Heart left ventricle (tissue), 13 donors: ENCODE data around the gene TPSB2.

Experiments used
- POLR2A ChIP-seq, 2 donors: fragments of 450-650 bp; IDR thresholded peaks; one replicate each; pipeline ENCODE4 v1.6.1; 2017; ENCODE audit warnings: antibody characterized with exemption in 2 of 2, mild to moderate bottlenecking in 2 of 2, moderate library complexity in 2 of 2
- TF ChIP-seq, protein P1 (sequence below), 12 donors: fragments of 200-600 bp; sonication (generic) in 4 of 12; IDR thresholded peaks; one replicate each; pipeline versions ENCODE4 v1.5.0 to v1.8.0; 2018 to 2022; ENCODE audit warnings: antibody characterized with exemption in 12 of 12, mild to moderate bottlenecking in 5 of 12
- donor health status: ischemic (EF 13 %, LVEDD 7.1; RV severe dilation, severe dysfunction).
- donor health status: DM: no; HTN: yes; CAD: no.
- donor health status: DM: no; HTN: no; CAD: no.
- donor health status: ischemic (EF 25% LVEDD 6.9; RV normal size, moderate dysfunction).
- donor health status: ischemic (EF 25% LVEDD 5.7; RV mildly dilated, moderate dysfunction).
- donor health status: ischemic (EF 35%, LVEDD 5.7; RV mildly dilated, moderate dysfunction).
- donor health status: nonischemic (EF 11% LVEDD 7.7; RV severe dilation, severe dysfunction).
- donor health status: DM: yes; HTN: yes; CAD: no.
- donor health status: PGD.
- donor health status: ischemic (EF 29% LVEDD 5.4; RV normal size, mild dysfunction).
- donor health status: nonischemic (EF 23%, LVEDD 6.1; RV moderate dilation, normal function).

DNA sequence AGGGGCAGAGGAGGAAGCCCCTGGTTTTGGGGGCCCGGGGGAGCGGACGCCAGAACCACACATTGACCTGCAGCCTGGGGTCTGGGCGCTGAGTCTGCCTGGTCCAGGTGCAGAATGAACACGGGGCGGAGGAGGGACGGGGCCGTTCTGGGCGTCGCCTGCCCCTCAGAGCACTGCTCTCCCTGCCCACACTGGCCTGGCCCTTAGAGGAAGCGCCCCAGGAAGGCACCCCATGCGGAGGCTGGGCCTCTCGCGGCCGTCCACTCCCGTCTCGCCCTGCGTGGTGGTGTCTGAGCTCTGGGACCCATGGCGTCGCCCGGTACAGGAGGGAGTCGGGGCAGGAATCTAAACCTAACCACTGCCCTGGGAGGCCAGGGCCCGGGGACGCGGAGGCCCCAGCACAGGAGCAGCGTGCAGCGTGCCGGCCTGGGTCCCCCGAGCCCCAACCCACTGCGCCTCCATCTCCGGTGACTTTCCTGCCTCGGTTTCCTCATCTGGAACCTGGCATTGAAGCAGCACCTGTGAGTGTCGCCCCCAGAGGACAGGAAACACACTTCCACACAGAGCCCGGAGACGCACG, 30.2 kb upstream of the TPSB2 start:
- TF ChIP-seq, protein P1, sequence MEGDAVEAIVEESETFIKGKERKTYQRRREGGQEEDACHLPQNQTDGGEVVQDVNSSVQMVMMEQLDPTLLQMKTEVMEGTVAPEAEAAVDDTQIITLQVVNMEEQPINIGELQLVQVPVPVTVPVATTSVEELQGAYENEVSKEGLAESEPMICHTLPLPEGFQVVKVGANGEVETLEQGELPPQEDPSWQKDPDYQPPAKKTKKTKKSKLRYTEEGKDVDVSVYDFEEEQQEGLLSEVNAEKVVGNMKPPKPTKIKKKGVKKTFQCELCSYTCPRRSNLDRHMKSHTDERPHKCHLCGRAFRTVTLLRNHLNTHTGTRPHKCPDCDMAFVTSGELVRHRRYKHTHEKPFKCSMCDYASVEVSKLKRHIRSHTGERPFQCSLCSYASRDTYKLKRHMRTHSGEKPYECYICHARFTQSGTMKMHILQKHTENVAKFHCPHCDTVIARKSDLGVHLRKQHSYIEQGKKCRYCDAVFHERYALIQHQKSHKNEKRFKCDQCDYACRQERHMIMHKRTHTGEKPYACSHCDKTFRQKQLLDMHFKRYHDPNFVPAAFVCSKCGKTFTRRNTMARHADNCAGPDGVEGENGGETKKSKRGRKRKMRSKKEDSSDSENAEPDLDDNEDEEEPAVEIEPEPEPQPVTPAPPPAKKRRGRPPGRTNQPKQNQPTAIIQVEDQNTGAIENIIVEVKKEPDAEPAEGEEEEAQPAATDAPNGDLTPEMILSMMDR (IDR thresholded peaks at IDR 0.05) = no peak
- no peak for TF ChIP-seq POLR2A (IDR thresholded peaks at IDR 0.05)
